Loucy (cell line): ENCODE measurements around the gene FHL1.

Experiments used
- H2AFZ ChIP-seq: fragments of 200-600 bp; sonication (generic); 2 replicates; pipeline ENCODE4 v1.6.0; 2016; ENCODE audit warnings: antibody characterized with exemption, mild to moderate bottlenecking, low read length, moderate library complexity
- H3F3A ChIP-seq: fragments of 200-600 bp; 2 replicates; pipeline ENCODE4 v1.6.0; 2016; ENCODE audit warnings: antibody characterized with exemption, low read depth, mild to moderate bottlenecking
- H3K27me3 ChIP-seq: fragments of 200-600 bp; sonication (generic); 2 replicates; pipeline ENCODE4 v1.6.1; 2014; ENCODE audit warnings: low read length, mild to moderate bottlenecking; ENCODE audit not compliant: insufficient read depth, poor library complexity, severe bottlenecking
- H3K36me3 ChIP-seq: fragments of 200-600 bp; sonication (generic); 2 replicates; pipeline ENCODE4 v1.6.1; 2016; ENCODE audit warnings: low read length; ENCODE audit not compliant: insufficient read depth
- H3K4me1 ChIP-seq: fragments of 200-600 bp; sonication (generic); 2 replicates; pipeline ENCODE4 v1.5.1; 2014; ENCODE audit warnings: low read length, mild to moderate bottlenecking; ENCODE audit not compliant: insufficient read depth, poor library complexity, severe bottlenecking
- H3K4me2 ChIP-seq: fragments of 200-600 bp; sonication (generic); 2 replicates; pipeline ENCODE4 v1.6.0; 2014; ENCODE audit warnings: antibody characterized with exemption, low read length, low read depth, mild to moderate bottlenecking; ENCODE audit not compliant: poor library complexity, severe bottlenecking
- H3K4me3 ChIP-seq: fragments of 200-600 bp; sonication (generic); 2 replicates; pipeline ENCODE4 v1.5.1; 2014; ENCODE audit warnings: low read length, mild to moderate bottlenecking, mixed read lengths; ENCODE audit not compliant: poor library complexity, severe bottlenecking
- H3K79me2 ChIP-seq: fragments of 200-600 bp; sonication (generic); 2 replicates; pipeline ENCODE4 v1.6.1; 2014; ENCODE audit warnings: low read length; ENCODE audit not compliant: insufficient read depth
- H3K9ac ChIP-seq: fragments of 200-600 bp; sonication (generic); 2 replicates; pipeline ENCODE4 v1.6.0; 2014; ENCODE audit warnings: mild to moderate bottlenecking, low read depth, low read length, moderate library complexity; ENCODE audit not compliant: poor library complexity, severe bottlenecking
- H3K9me2 ChIP-seq: fragments of 200-600 bp; sonication (generic); replicated peaks from 2 replicates; pipeline ENCODE4 v1.6.1; 2016; ENCODE audit warnings: low read depth, low read length, mixed read lengths
- H3K9me3 ChIP-seq: fragments of 200-600 bp; sonication (generic); 2 replicates; pipeline ENCODE4 v1.6.1; 2014; ENCODE audit warnings: mild to moderate bottlenecking, antibody characterized with exemption, low read length, low read depth; ENCODE audit not compliant: insufficient read depth
- H4K20me1 ChIP-seq: fragments of 200-600 bp; sonication (generic); 2 replicates; pipeline ENCODE4 v1.6.0; 2014; ENCODE audit warnings: antibody characterized with exemption, low read length, mild to moderate bottlenecking; ENCODE audit not compliant: insufficient read depth, poor library complexity, severe bottlenecking
- EZH2phosphoT487 ChIP-seq: fragments of 200-600 bp; IDR thresholded peaks from 2 replicates; pipeline ENCODE4 v1.6.1; 2018; ENCODE audit warnings: antibody characterized with exemption, mild to moderate bottlenecking, moderate library complexity, borderline replicate concordance
- TF ChIP-seq, protein P1 (sequence below): fragments of 200-600 bp; sonication (generic); conservative IDR thresholded peaks from 2 replicates; pipeline ENCODE4 v1.5.1; 2014; ENCODE audit warnings: mild to moderate bottlenecking, antibody characterized with exemption, low read length

The FHL1 gene

GRCh38 chrX:136207546-136207945, 60.2 kb downstream of the FHL1 start:
- Histone ChIP-seq H3K9me2 (no peaks in the 10 kb centered on the region), H3K27me3 (no peaks in the 10 kb centered on the region), H2AFZ (no peak overlapping the region), H4K20me1 (no peaks in the 10 kb centered on the region), H3F3A (no peaks in the 10 kb centered on the region), H3K4me2 (no peak overlapping the region), H3K9me3 (no peaks in the 10 kb centered on the region), H3K9ac (no peak overlapping the region), H3K79me2 (no peaks in the 10 kb centered on the region), H3K4me1 (peaks cover 13% of the 10 kb centered on the region), H3K4me3 (no peak overlapping the region), H3K36me3 (no peaks in the 10 kb centered on the region)
- TF ChIP-seq, protein P1, sequence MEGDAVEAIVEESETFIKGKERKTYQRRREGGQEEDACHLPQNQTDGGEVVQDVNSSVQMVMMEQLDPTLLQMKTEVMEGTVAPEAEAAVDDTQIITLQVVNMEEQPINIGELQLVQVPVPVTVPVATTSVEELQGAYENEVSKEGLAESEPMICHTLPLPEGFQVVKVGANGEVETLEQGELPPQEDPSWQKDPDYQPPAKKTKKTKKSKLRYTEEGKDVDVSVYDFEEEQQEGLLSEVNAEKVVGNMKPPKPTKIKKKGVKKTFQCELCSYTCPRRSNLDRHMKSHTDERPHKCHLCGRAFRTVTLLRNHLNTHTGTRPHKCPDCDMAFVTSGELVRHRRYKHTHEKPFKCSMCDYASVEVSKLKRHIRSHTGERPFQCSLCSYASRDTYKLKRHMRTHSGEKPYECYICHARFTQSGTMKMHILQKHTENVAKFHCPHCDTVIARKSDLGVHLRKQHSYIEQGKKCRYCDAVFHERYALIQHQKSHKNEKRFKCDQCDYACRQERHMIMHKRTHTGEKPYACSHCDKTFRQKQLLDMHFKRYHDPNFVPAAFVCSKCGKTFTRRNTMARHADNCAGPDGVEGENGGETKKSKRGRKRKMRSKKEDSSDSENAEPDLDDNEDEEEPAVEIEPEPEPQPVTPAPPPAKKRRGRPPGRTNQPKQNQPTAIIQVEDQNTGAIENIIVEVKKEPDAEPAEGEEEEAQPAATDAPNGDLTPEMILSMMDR, result no peak
- no peak for TF ChIP-seq EZH2phosphoT487

DNA sequence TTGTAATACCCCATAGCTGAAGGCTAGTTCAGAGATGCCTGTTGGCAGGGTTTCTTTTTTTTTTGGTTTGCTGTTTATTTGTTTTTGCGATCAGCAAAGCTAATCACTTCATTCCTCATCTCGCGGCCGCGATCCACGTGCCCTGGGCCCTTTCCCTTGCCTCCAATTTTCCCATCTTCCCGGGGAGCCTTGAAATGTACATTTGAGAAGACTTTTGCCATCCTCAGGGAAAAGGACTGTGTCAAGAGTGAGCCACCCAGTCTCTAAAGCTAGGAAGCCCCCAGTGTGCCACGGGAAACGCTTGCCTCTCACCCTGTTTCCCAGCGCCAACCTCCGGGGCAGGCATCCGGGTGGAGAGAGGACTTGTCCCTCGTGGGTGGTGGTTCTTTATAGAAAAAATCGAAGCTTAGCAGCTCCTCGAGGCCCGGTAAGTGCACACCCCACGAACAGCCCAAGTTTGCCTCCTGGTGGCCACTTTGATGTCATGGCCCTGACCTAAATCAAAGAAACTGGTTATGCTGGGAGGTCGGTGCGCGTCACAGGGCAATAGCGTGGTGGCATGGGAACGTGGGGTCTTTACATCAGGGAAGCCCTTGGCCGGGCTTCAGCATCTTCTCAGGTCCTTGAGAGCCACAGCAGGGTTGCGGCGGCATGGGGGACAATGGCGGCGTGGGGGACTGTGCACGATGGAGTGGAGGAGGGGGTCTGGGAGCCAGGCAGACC, 61.8 kb downstream of the FHL1 start:
- no peaks in the 10 kb centered on the region for H4K20me1 ChIP-seq
- H3K4me1 ChIP-seq, result peaks cover 5% of the 10 kb centered on the region
- H2AFZ ChIP-seq, result no peak overlapping the region
- TF ChIP-seq, protein P1, result peak; percentile 43
- no peak for TF ChIP-seq EZH2phosphoT487
- H3K27me3 ChIP-seq, result no peaks in the 10 kb centered on the region
- H3K4me2 ChIP-seq, result no peak overlapping the region
- no peaks in the 10 kb centered on the region for H3K9me3 ChIP-seq
- H3K79me2 ChIP-seq, result no peaks in the 10 kb centered on the region
- no peak overlapping the region for H3K9ac ChIP-seq
- H3K4me3 ChIP-seq, result no peak overlapping the region
- no peaks in the 10 kb centered on the region for H3K36me3 ChIP-seq
- H3F3A ChIP-seq, result no peaks in the 10 kb centered on the region
- no peaks in the 10 kb centered on the region for H3K9me2 ChIP-seq

DNA sequence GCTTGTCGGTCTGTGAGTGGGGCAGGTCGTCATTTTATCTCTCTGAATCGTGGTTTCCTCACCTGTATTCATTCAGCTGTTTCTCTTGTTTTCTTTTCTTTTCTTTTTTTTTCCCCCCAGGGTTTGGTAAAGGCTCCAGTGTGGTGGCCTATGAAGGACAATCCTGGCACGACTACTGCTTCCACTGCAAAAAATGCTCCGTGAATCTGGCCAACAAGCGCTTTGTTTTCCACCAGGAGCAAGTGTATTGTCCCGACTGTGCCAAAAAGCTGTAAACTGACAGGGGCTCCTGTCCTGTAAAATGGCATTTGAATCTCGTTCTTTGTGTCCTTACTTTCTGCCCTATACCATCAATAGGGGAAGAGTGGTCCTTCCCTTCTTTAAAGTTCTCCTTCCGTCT, 62.4 kb downstream of the FHL1 start:
- H3K9ac ChIP-seq, result no peak overlapping the region
- no peak overlapping the region for H3K4me3 ChIP-seq
- no peaks in the 10 kb centered on the region for H3K4me1 ChIP-seq
- H3K4me2 ChIP-seq, result no peak overlapping the region
- no peaks in the 10 kb centered on the region for H3F3A ChIP-seq
- no peaks in the 10 kb centered on the region for H3K9me3 ChIP-seq
- no peaks in the 10 kb centered on the region for H4K20me1 ChIP-seq
- no peaks in the 10 kb centered on the region for H3K79me2 ChIP-seq
- peaks cover 4% of the 10 kb centered on the region; the same call in 1 of the 2 replicates for H3K36me3 ChIP-seq
- no peaks in the 10 kb centered on the region for H3K9me2 ChIP-seq
- H2AFZ ChIP-seq, result no peak overlapping the region
- no peak for TF ChIP-seq EZH2phosphoT487
- TF ChIP-seq, protein P1, result no peak
- H3K27me3 ChIP-seq, result no peaks in the 10 kb centered on the region
